ENCODE measurements around the gene PLRG1.

The PLRG1 gene

DNA sequence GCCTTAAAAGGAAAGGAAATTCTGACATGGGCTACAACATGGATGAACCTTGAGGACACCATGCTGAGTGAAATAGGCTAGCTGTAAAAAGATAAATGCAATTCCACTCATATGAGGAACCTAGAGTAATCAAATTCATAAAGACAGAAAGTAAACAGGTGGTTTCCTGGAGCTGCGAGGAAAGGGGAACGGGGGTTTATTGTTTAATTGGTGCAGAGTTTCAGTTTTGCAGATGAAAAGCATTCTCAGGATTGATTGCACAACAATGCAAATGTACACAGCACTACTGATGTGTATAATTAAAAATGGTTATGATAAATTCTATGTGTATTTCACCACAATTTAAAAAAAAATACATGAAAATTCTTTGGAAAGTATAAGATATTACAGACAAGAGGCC is 24.0 kb downstream of the PLRG1 start:
- TF ChIP-seq, protein P1, sequence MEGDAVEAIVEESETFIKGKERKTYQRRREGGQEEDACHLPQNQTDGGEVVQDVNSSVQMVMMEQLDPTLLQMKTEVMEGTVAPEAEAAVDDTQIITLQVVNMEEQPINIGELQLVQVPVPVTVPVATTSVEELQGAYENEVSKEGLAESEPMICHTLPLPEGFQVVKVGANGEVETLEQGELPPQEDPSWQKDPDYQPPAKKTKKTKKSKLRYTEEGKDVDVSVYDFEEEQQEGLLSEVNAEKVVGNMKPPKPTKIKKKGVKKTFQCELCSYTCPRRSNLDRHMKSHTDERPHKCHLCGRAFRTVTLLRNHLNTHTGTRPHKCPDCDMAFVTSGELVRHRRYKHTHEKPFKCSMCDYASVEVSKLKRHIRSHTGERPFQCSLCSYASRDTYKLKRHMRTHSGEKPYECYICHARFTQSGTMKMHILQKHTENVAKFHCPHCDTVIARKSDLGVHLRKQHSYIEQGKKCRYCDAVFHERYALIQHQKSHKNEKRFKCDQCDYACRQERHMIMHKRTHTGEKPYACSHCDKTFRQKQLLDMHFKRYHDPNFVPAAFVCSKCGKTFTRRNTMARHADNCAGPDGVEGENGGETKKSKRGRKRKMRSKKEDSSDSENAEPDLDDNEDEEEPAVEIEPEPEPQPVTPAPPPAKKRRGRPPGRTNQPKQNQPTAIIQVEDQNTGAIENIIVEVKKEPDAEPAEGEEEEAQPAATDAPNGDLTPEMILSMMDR (IDR thresholded peaks at IDR 0.05; ENCODE audit: borderline replicate concordance, control extremely low read depth, extremely low read depth, insufficient read depth, missing control alignments), result no peak
- in situ Hi-C loops (cut with MboI; ENCODE audit: low sequenced_read_pairs, unreplicated experiment), result no loop called here
- no peak for DNase-seq (ENCODE audit: low spot score)

DNA sequence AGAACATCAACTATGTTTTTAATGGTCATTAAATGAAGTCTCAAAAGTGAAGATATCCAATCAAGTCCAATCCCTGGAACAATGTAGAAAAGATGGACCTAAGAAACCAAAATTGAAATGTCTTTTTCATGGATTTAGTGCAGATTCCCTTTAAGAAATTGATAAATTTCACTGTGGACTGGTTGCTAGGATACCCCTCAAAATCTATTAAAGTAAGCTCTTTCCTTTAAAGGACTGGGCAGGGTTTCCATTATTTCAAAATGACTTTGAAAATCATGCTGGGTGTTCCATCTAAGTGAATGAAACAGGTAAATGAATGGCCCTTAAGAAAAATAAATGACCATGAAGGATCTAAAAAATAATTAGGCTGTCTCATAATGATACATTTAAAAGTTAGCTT is 28.6 kb downstream of the PLRG1 start:
- DNase-seq (ENCODE audit: low spot score), result no peak
- TF ChIP-seq, protein P1 (IDR thresholded peaks at IDR 0.05; ENCODE audit: borderline replicate concordance, control extremely low read depth, extremely low read depth, insufficient read depth, missing control alignments), result no peak
- in situ Hi-C loops (cut with MboI; ENCODE audit: low sequenced_read_pairs, unreplicated experiment), result loop anchor here (25.0 kb wide), 1 partner anchor 734 kb away; the partner anchor contains the start of gene SFRP2

DNA sequence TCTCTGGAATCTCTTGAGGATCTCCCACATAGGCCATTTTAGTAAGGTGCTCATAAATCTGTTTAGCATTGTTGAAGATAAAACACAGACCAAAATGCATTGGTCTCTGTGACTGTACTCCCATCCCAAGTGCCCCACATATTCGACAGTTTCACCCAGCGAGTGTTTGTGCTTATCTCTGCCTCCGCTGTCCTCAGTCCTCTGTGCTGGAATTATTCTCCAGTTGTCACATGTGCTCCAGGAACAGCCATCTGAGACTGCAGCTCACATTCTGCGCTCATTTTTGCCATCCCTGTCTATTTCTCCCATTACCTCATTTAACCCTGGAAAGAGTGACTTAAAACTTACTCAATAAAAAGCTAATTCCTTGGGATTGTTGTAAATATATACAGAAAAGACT is 31.0 kb downstream of the PLRG1 start:
- in situ Hi-C loops (cut with MboI; ENCODE audit: low sequenced_read_pairs, unreplicated experiment), result loop anchor here (25.0 kb wide), 1 partner anchor 732 kb away; the partner anchor contains the start of gene SFRP2
- TF ChIP-seq, protein P1 (IDR thresholded peaks at IDR 0.05; ENCODE audit: borderline replicate concordance, control extremely low read depth, extremely low read depth, insufficient read depth, missing control alignments), result no peak
- no peak for DNase-seq (ENCODE audit: low spot score)

DNA sequence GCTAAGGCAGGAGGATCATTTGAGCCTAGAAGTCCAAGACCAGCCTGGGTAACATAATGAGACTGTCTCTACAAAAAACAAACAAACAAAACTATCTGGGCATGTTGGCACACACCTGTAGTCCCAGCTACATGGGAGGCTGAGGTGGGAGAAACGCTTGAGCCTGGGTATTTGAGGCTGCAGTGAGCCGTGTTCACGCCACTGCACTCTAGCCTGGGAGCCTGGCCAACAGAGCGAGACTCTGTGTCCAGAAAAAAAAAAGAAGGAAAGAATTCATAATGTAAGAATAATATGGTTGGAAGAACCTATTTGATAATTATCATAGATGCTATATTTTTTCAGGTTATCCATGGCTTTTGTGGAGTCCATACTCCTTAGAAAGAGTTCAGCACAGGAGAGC is 32.6 kb downstream of the PLRG1 start:
- TF ChIP-seq, protein P1 (IDR thresholded peaks at IDR 0.05; ENCODE audit: borderline replicate concordance, control extremely low read depth, extremely low read depth, insufficient read depth, missing control alignments), result no peak

DNA sequence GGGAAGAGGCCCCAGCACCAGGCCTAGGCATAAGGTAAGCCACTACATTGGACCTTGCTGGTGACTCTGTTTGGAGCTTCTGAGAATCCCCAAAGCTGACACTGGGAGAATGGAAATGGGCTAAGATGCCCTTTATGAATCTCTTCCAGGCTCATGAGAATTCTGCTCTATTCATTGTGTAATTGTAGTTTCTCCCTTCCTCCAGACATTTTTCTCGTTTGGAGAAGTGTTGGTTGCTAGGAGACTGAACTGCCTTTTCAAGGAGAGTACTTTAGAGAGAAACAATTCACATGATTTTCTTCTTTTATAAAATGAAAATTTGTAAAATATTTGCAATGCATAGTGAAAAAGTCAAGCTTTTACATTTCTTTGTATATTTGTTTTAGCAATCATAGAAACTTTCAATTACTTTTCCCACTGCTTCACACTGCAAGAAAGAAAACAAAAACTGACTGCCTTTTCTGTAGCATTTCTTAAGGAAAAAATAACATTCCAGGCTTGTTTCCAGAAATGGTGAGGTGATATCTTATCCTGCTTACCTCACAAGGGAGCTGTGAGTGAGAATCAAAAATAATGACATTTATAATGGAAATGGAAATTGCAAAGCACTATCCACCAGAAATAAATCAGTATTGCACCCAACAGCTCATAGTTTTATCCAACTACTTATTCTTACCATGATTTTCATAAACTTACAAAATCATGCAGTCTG is 33.7 kb downstream of the PLRG1 start:
- TF ChIP-seq, protein P1 (IDR thresholded peaks at IDR 0.05; ENCODE audit: borderline replicate concordance, control extremely low read depth, extremely low read depth, insufficient read depth, missing control alignments), result no peak
- DNase-seq (ENCODE audit: low spot score), result no peak
- in situ Hi-C loops (cut with MboI; ENCODE audit: low sequenced_read_pairs, unreplicated experiment), result loop anchor here (25.0 kb wide), 1 partner anchor 729 kb away; the partner anchor contains the start of gene SFRP2

More for the DNA sequence above, 32.6 kb downstream of the PLRG1 start:
- in situ Hi-C loops (cut with MboI; ENCODE audit: low sequenced_read_pairs, unreplicated experiment), result loop anchor here (25.0 kb wide), 1 partner anchor 730 kb away; the partner anchor contains the start of gene SFRP2
- no peak for DNase-seq (ENCODE audit: low spot score)

DNA sequence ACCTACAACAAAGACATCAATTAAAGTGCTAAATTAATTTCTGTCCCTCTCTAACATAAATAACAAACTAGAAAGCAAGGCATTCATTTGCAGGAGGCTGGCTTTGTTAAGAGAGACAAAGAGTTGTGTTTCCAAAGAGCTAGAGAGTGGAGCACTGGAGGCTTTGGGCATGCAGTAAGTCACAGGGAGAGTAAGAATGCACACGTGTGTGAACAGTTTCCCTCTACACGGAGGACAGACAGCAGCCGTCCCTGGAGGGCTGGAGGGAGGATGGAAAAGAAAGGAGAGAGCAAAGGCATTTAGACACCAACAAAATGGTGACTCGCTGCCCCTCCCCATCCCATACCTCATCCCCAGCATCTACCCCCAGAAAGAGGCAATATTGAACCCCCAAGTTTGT is 38.2 kb downstream of the PLRG1 start:
- DNase-seq (ENCODE audit: low spot score), result no peak
- TF ChIP-seq, protein P1 (IDR thresholded peaks at IDR 0.05; ENCODE audit: borderline replicate concordance, control extremely low read depth, extremely low read depth, insufficient read depth, missing control alignments), result no peak
- in situ Hi-C loops (cut with MboI; ENCODE audit: low sequenced_read_pairs, unreplicated experiment), result loop anchor here (25.0 kb wide), 1 partner anchor 725 kb away; the partner anchor contains the start of gene SFRP2

All from GM13976 (cell line).